Mesenchymal stem cell (in vitro differentiated cells and primary cell): Measurements from ENCODE around the gene NAGLU.

Experiments used
- DNase-seq: peaks from one replicate; pipeline ENCODE4 v3.0.0-alpha.2; 2013
- H2AFZ ChIP-seq: one replicate; pipeline ENCODE4 v1.6.1; 2013; ENCODE audit warnings: low read depth, mild to moderate bottlenecking, control low read depth, inconsistent platforms, low read length, moderate library complexity
- H2AK5ac ChIP-seq: 2 replicates; pipeline ENCODE4 v1.6.1; 2013; ENCODE audit warnings: low read length, moderate library complexity, mild to moderate bottlenecking, inconsistent platforms; ENCODE audit not compliant: severe bottlenecking
- H2BK120ac ChIP-seq: one replicate; pipeline ENCODE4 v1.6.1; 2013; ENCODE audit warnings: low read depth, mild to moderate bottlenecking, inconsistent platforms, low read length, moderate library complexity
- H2BK12ac ChIP-seq, 2 experiments: one replicate each; pipeline ENCODE4 v1.6.1; 2013; ENCODE audit warnings: inconsistent platforms in 2 of 2, low read length in 2 of 2, mild to moderate bottlenecking in 2 of 2, moderate library complexity in 2 of 2, control low read depth in 1 of 2
- H2BK15ac ChIP-seq: one replicate; pipeline ENCODE4 v1.6.1; 2013; ENCODE audit warnings: mild to moderate bottlenecking, low read depth, inconsistent platforms; ENCODE audit not compliant: poor library complexity, severe bottlenecking
- H2BK5ac ChIP-seq: 2 replicates; pipeline ENCODE4 v1.6.1; 2013; ENCODE audit warnings: low read depth, mild to moderate bottlenecking, low read length, control low read depth, inconsistent platforms; ENCODE audit not compliant: poor library complexity, severe bottlenecking
- H3K14ac ChIP-seq, 2 experiments: one replicate each; pipeline ENCODE4 v1.6.1; 2013; ENCODE audit warnings: inconsistent platforms in 2 of 2, low read length in 2 of 2, control low read depth in 1 of 2, mild to moderate bottlenecking in 1 of 2, moderate library complexity in 1 of 2
- H3K18ac ChIP-seq, 2 experiments: one replicate each; pipeline ENCODE4 v1.6.1; 2013; ENCODE audit warnings: inconsistent platforms in 2 of 2, low read length in 2 of 2, control low read depth in 1 of 2, low read depth in 1 of 2, mild to moderate bottlenecking in 1 of 2
- H3K23ac ChIP-seq, 2 experiments: one replicate each; pipeline ENCODE4 v1.6.1; 2013; ENCODE audit warnings: inconsistent platforms in 2 of 2, low read length in 2 of 2, mild to moderate bottlenecking in 2 of 2, moderate library complexity in 2 of 2, control low read depth in 1 of 2
- H3K27ac ChIP-seq: 2 replicates; pipeline ENCODE4 v1.5.1; 2013; ENCODE audit warnings: mild to moderate bottlenecking, moderate library complexity, low read length, control low read depth, inconsistent platforms; ENCODE audit not compliant: poor library complexity, severe bottlenecking
- H3K27me3 ChIP-seq, 2 experiments: 2 replicates each; pipeline versions ENCODE4 v1.6.1 to v1.7.0; 2013; ENCODE audit warnings: low read length in 2 of 2, mild to moderate bottlenecking in 2 of 2, moderate library complexity in 2 of 2, control low read depth in 1 of 2, inconsistent platforms in 1 of 2; ENCODE audit not compliant: control insufficient read depth in 1 of 2, insufficient read depth in 1 of 2
- H3K36me3 ChIP-seq, 2 experiments: 2 replicates each; pipeline versions ENCODE4 v1.6.1 to v1.7.0; 2013; ENCODE audit warnings: low read length in 2 of 2, control low read depth in 1 of 2, inconsistent platforms in 1 of 2, low read depth in 1 of 2, mild to moderate bottlenecking in 1 of 2; ENCODE audit not compliant: insufficient read depth in 2 of 2, control insufficient read depth in 1 of 2
- H3K4ac ChIP-seq, 2 experiments: one replicate each; pipeline ENCODE4 v1.6.1; 2013; ENCODE audit warnings: inconsistent platforms in 2 of 2, low read length in 2 of 2, mild to moderate bottlenecking in 2 of 2, moderate library complexity in 2 of 2, control low read depth in 1 of 2, low read depth in 1 of 2
- H3K4me1 ChIP-seq: 2 replicates; pipeline ENCODE4 v1.6.1; 2013; ENCODE audit warnings: low read depth, low read length, control low read depth; ENCODE audit not compliant: control insufficient read depth, insufficient read depth
- H3K4me2 ChIP-seq: 2 replicates; pipeline ENCODE4 v1.6.1; 2013; ENCODE audit warnings: low read length, mild to moderate bottlenecking, inconsistent platforms; ENCODE audit not compliant: poor library complexity, severe bottlenecking
- H3K4me3 ChIP-seq, 2 experiments: 2 replicates each; pipeline versions ENCODE4 v1.5.1 to v1.7.0; 2013; ENCODE audit warnings: low read length in 2 of 2, mild to moderate bottlenecking in 2 of 2, control low read depth in 1 of 2, low read depth in 1 of 2; ENCODE audit not compliant: insufficient read depth in 1 of 2
- H3K79me1 ChIP-seq: replicated peaks from 2 replicates; pipeline ENCODE4 v1.6.1; 2013; ENCODE audit warnings: mild to moderate bottlenecking, control low read depth, low read length, inconsistent platforms; ENCODE audit not compliant: poor library complexity, severe bottlenecking
- H3K9ac ChIP-seq: 2 replicates; pipeline ENCODE4 v1.7.0; 2013; ENCODE audit warnings: mild to moderate bottlenecking, low read length, moderate library complexity
- H3K9me3 ChIP-seq: 2 replicates; pipeline ENCODE4 v1.7.0; 2013; ENCODE audit warnings: mild to moderate bottlenecking, low read length; ENCODE audit not compliant: control insufficient read depth
- H4K8ac ChIP-seq: one replicate; pipeline ENCODE4 v1.6.1; 2013; ENCODE audit warnings: inconsistent platforms, mild to moderate bottlenecking, low read length, moderate library complexity
- H4K91ac ChIP-seq: one replicate; pipeline ENCODE4 v1.6.1; 2013; ENCODE audit warnings: mild to moderate bottlenecking, low read length, inconsistent platforms
- WGBS: methylation state at CpG from one replicate; pipeline ENCODE4 v1.1.7; 2013; ENCODE audit warnings: mixed read lengths; 5-methylcytosine and 5-hydroxymethylcytosine counted together

Gene NAGLU

GRCh38 chr17:42512733-42513251 is 23.2 kb upstream of the NAGLU start:
- Histone ChIP-seq H2AFZ (no peak overlapping the region), H3K27me3 (no peaks in the 10 kb centered on the region), H3K9ac (peak overlapping the region; percentile 53), H3K36me3 (peaks cover 54 to 63% of the 10 kb centered on the region in 2 experiments), H2AK5ac (no peak overlapping the region), H2BK120ac (no peak overlapping the region), H3K4me3 (peak overlapping the region in 1 of 2 experiments; percentile 29), H3K4me1 (peaks cover 2% of the 10 kb centered on the region), H3K4me2 (no peak overlapping the region), H4K8ac (peak overlapping the region; percentile 53), H4K91ac (peak overlapping the region; percentile 86), H2BK15ac (no peak overlapping the region), H3K9me3 (no peaks in the 10 kb centered on the region), H3K14ac (no peak overlapping the region), H2BK5ac (no peak overlapping the region), H2BK12ac (peak overlapping the region in 1 of 2 experiments; percentile 30), H3K79me1 (no peaks in the 10 kb centered on the region), H3K4ac (no peak overlapping the region), H3K23ac (no peak overlapping the region), H3K18ac (peak overlapping the region; percentile 37 to 70), H3K27ac (no peak overlapping the region)
- no peak for DNase-seq
- 92% methylated on average over 6 of the region's 6 CpGs for WGBS

- Histone ChIP-seq H3K14ac (no peak overlapping the region), H3K4me2 (no peak overlapping the region), H4K91ac (peak overlapping the region; percentile 55), H3K9ac (peak overlapping the region; percentile 53), H2AFZ (no peak overlapping the region), H2BK15ac (no peak overlapping the region), H4K8ac (peak overlapping the region; percentile 22), H2BK5ac (no peak overlapping the region), H2AK5ac (no peak overlapping the region), H3K4me3 (no peak overlapping the region), H3K23ac (no peak overlapping the region), H3K4me1 (peaks cover 8% of the 10 kb centered on the region), H3K27ac (no peak overlapping the region), H3K27me3 (no peaks in the 10 kb centered on the region), H3K79me1 (no peaks in the 10 kb centered on the region), H3K18ac (peak overlapping the region in 1 of 2 experiments; percentile 40), H2BK120ac (no peak overlapping the region), H2BK12ac (peak overlapping the region; percentile 14 to 81), H3K36me3 (peaks cover 45 to 58% of the 10 kb centered on the region in 2 experiments), H3K9me3 (no peaks in the 10 kb centered on the region), H3K4ac (no peak overlapping the region)
- DNase-seq: no peak
- 99% methylated on average over 11 of the region's 11 CpGs for WGBS
Observed at GRCh38 chr17:42513686-42514085, 22.4 kb upstream of the NAGLU start.

GRCh38 chr17:42514279-42514678 is 21.8 kb upstream of the NAGLU start:
- H3K9me3 ChIP-seq: no peaks in the 10 kb centered on the region
- no peak overlapping the region for H2AK5ac ChIP-seq
- H3K23ac ChIP-seq: no peak overlapping the region
- H2BK5ac ChIP-seq: no peak overlapping the region
- H2BK15ac ChIP-seq: no peak overlapping the region
- WGBS: 99% methylated on average over 11 of the region's 11 CpGs
- H4K8ac ChIP-seq: peak overlapping the region; percentile 10
- peak overlapping the region in 1 of 2 experiments; percentile 13 for H3K4ac ChIP-seq
- no peak overlapping the region for H3K27ac ChIP-seq
- no peaks in the 10 kb centered on the region for H3K79me1 ChIP-seq
- H3K4me1 ChIP-seq: peaks cover 14% of the 10 kb centered on the region
- peak overlapping the region; percentile 4 to 40 for H2BK12ac ChIP-seq
- H3K4me3 ChIP-seq: no peak overlapping the region
- DNase-seq: no peak
- H3K36me3 ChIP-seq: peaks cover 39 to 52% of the 10 kb centered on the region in 2 experiments
- H3K18ac ChIP-seq: peak overlapping the region; percentile 5 to 16
- H3K4me2 ChIP-seq: no peak overlapping the region
- no peak overlapping the region for H2AFZ ChIP-seq
- H3K27me3 ChIP-seq: no peaks in the 10 kb centered on the region
- peak overlapping the region; percentile 48 for H3K9ac ChIP-seq
- no peak overlapping the region for H3K14ac ChIP-seq
- H2BK120ac ChIP-seq: no peak overlapping the region
- H4K91ac ChIP-seq: peak overlapping the region; percentile 43

GRCh38 chr17:42514867-42515266 is 21.2 kb upstream of the NAGLU start:
- H4K8ac ChIP-seq: no peak overlapping the region
- no peak overlapping the region for H3K23ac ChIP-seq
- no peak overlapping the region for H2BK15ac ChIP-seq
- no peak overlapping the region for H2BK12ac ChIP-seq
- H3K36me3 ChIP-seq: peaks cover 33 to 48% of the 10 kb centered on the region in 2 experiments
- no peak overlapping the region for H3K4ac ChIP-seq
- H4K91ac ChIP-seq: no peak overlapping the region
- H3K14ac ChIP-seq: no peak overlapping the region
- peaks cover 20% of the 10 kb centered on the region for H3K4me1 ChIP-seq
- no peak overlapping the region for H2BK120ac ChIP-seq
- H3K27me3 ChIP-seq: no peaks in the 10 kb centered on the region
- no peak overlapping the region for H2AK5ac ChIP-seq
- no peak for DNase-seq
- peak overlapping the region; percentile 48 for H3K9ac ChIP-seq
- no peaks in the 10 kb centered on the region for H3K79me1 ChIP-seq
- peak overlapping the region; percentile 4 to 74 for H3K18ac ChIP-seq
- no peak overlapping the region for H3K4me3 ChIP-seq
- no peak overlapping the region for H2BK5ac ChIP-seq
- H2AFZ ChIP-seq: no peak overlapping the region
- no peaks in the 10 kb centered on the region for H3K9me3 ChIP-seq
- WGBS: 88% methylated on average over 8 of the region's 8 CpGs
- H3K27ac ChIP-seq: no peak overlapping the region
- no peak overlapping the region for H3K4me2 ChIP-seq
